SK-N-SH (cell line): ENCODE results near the gene TLX2. TPM values are rescaled to one million over a fixed set of nuclear protein-coding genes. Genes with fewer than 3 reads are reported as not detected.
A peak's percentile ranks its signal among the peaks of the same experiment; 100 is the strongest.

ENCODE experiments used
- CTCF ChIA-PET: fragments of 300-600, 350-600 bp; formaldehyde crosslinking; extraction: SDS; loops from one replicate; lab custom pipeline; 2021; lab: Yijun Ruan, JAX
- POLR2A ChIA-PET: fragments of 350-600 bp; sonication (Branson Sonifier 250); formaldehyde crosslinking; extraction: SDS; loops from one replicate; lab custom pipeline; 2020; ENCODE audit warnings: antibody characterized with exemption, inconsistent platforms; lab: Yijun Ruan, JAX
- DNase-seq: peaks from one replicate; pipeline ENCODE4 v3.0.0; 2012
- H2AFZ ChIP-seq: fragments of 200-600 bp; sonication (generic); 2 replicates; pipeline ENCODE4 v1.8.1; 2016; ENCODE audit warnings: antibody characterized with exemption, mild to moderate bottlenecking, low read depth
- H3F3A ChIP-seq: fragments of 200-600 bp; sonication (generic); replicated peaks from 2 replicates; pipeline ENCODE3; 2016; ENCODE audit warnings: antibody characterized with exemption, mild to moderate bottlenecking; ENCODE audit not compliant: insufficient read depth
- H3K27ac ChIP-seq, 2 experiments: fragments of 200-500 bp in 1 of 2; fragments of 200-600 bp in 1 of 2; sonication (Bioruptor generic) in 1 of 2; sonication (generic), shearing (Covaris generic) in 1 of 2; 2 replicates each; pipeline versions ENCODE4 v1.5.1 to v1.6.1; 2014 to 2016; ENCODE audit warnings: low read depth in 2 of 2, inconsistent platforms in 1 of 2, low read length in 1 of 2, mild to moderate bottlenecking in 1 of 2, mixed read lengths in 1 of 2
- H3K27me3 ChIP-seq: fragments of 200-600 bp; sonication (generic), shearing (Covaris generic); 2 replicates; pipeline ENCODE4 v1.6.1; 2016; ENCODE audit warnings: mixed run types; ENCODE audit not compliant: insufficient read depth
- H3K36me3 ChIP-seq, 2 experiments: fragments of 200-500 bp in 1 of 2; fragments of 200-600 bp in 1 of 2; sonication (Bioruptor generic) in 1 of 2; sonication (generic) in 1 of 2; replicated peaks in 1 of 2; 2 replicates each; pipeline versions ENCODE3 to v1.5.1; 2014 to 2016; ENCODE audit warnings: low read length in 1 of 2, mild to moderate bottlenecking in 1 of 2; ENCODE audit not compliant: insufficient read depth in 2 of 2, control insufficient read depth in 1 of 2
- H3K4me1 ChIP-seq, 2 experiments: fragments of 200-500 bp in 1 of 2; fragments of 200-600 bp in 1 of 2; sonication (Bioruptor generic) in 1 of 2; sonication (generic), shearing (Covaris generic) in 1 of 2; 2 replicates each; pipeline versions ENCODE4 v1.5.1 to v1.6.1; 2014 to 2016; ENCODE audit warnings: low read depth in 1 of 2, low read length in 1 of 2, mixed run types in 1 of 2; ENCODE audit not compliant: insufficient read depth in 2 of 2, control insufficient read depth in 1 of 2
- H3K4me2 ChIP-seq: fragments of 200-600 bp; sonication (generic), shearing (Covaris generic); 2 replicates; pipeline ENCODE4 v1.6.1; 2017; ENCODE audit warnings: mixed run types
- H3K4me3 ChIP-seq, 2 experiments: fragments of 200-500 bp in 1 of 2; fragments of 200-600 bp in 1 of 2; sonication (Bioruptor generic) in 1 of 2; sonication (generic), shearing (Covaris generic) in 1 of 2; 2 replicates each; pipeline versions ENCODE4 v1.5.1 to v1.8.1; 2014 to 2016; ENCODE audit warnings: low read depth in 2 of 2, inconsistent platforms in 1 of 2, low read length in 1 of 2, mild to moderate bottlenecking in 1 of 2, mixed read lengths in 1 of 2, moderate library complexity in 1 of 2
- H3K79me2 ChIP-seq: fragments of 200-600 bp; sonication (generic); 2 replicates; pipeline ENCODE4 v1.8.1; 2017; ENCODE audit warnings: mild to moderate bottlenecking; ENCODE audit not compliant: insufficient read depth
- H3K9ac ChIP-seq: fragments of 200-600 bp; sonication (generic); 2 replicates; pipeline ENCODE4 v1.6.1; 2017; ENCODE audit warnings: mixed run types
- H3K9me2 ChIP-seq: fragments of 200-600 bp; sonication (generic); 2 replicates; pipeline ENCODE4 v1.6.1; 2017; ENCODE audit warnings: mixed run types
- H3K9me3 ChIP-seq: fragments of 200-600 bp; sonication (generic); 2 replicates; pipeline ENCODE4 v1.6.1; 2017; ENCODE audit warnings: mixed run types, mild to moderate bottlenecking, moderate library complexity
- H4K20me1 ChIP-seq: fragments of 200-600 bp; sonication (generic); 2 replicates; pipeline ENCODE4 v1.6.1; 2017; ENCODE audit warnings: mild to moderate bottlenecking, mixed run types; ENCODE audit not compliant: insufficient read depth
- ELF1 ChIP-seq: IDR thresholded peaks from 2 replicates; pipeline ENCODE4 v1.4.0; 2012
- FOSL2 ChIP-seq: IDR thresholded peaks from 2 replicates; pipeline ENCODE4 v1.4.0; 2012; ENCODE audit warnings: low read depth, mild to moderate bottlenecking, moderate library complexity, borderline replicate concordance
- GABPA ChIP-seq: IDR thresholded peaks from 2 replicates; pipeline ENCODE4 v1.4.0; 2012; ENCODE audit warnings: low read depth, mild to moderate bottlenecking
- JUND ChIP-seq: IDR thresholded peaks from 2 replicates; pipeline ENCODE4 v1.4.0; 2012
- POLR2AphosphoS5 ChIP-seq: IDR thresholded peaks from 2 replicates; pipeline ENCODE4 v1.6.1; 2012; ENCODE audit warnings: low read depth, low read length
- SMC3 ChIP-seq: IDR thresholded peaks from 2 replicates; pipeline ENCODE4 v1.6.1; 2012; ENCODE audit warnings: low read depth, low read length, improper control_type of control experiment
- TAF1 ChIP-seq: IDR thresholded peaks from 2 replicates; pipeline ENCODE4 v1.6.1; 2012; ENCODE audit warnings: low read depth, mild to moderate bottlenecking, low read length, moderate library complexity, borderline replicate concordance
- TCF12 ChIP-seq: IDR thresholded peaks from 2 replicates; pipeline ENCODE4 v1.4.0; 2012
- YY1 ChIP-seq: IDR thresholded peaks from 2 replicates; pipeline ENCODE4 v1.4.0; 2012; ENCODE audit warnings: low read depth, mild to moderate bottlenecking
- WGBS: methylation state at CpG from one replicate; pipeline ENCODE4 v1.1.6; 2017; ENCODE audit warnings: low lambda C conversion rate; 5-methylcytosine and 5-hydroxymethylcytosine counted together
- polyA plus RNA-seq, 3 experiments: library from polyadenylated mRNA; depleted of rRNA; stranded (reverse); fragments of >200 nt; gene quantifications; 2 replicates each; pipeline ENCODE4 v1.2.3, GENCODE V29; 2012
- TF ChIP-seq, protein P1 (sequence below): fragments of 150-350 bp; IDR thresholded peaks from 2 replicates; pipeline ENCODE4 v1.6.1; 2016; ENCODE audit warnings: mild to moderate bottlenecking, low read depth, low read length
- TF ChIP-seq, protein P2 (sequence below): IDR thresholded peaks from 2 replicates; pipeline ENCODE4; 2012
- TF ChIP-seq, protein P3 (sequence below): IDR thresholded peaks from 2 replicates; pipeline ENCODE4 v1.4.0; 2012; ENCODE audit warnings: low read depth

TLX2 gene
- polyA plus RNA-seq, 1 of the 3 experiments (the other 2 are of a cell fraction), result 24.5 TPM

DNA sequence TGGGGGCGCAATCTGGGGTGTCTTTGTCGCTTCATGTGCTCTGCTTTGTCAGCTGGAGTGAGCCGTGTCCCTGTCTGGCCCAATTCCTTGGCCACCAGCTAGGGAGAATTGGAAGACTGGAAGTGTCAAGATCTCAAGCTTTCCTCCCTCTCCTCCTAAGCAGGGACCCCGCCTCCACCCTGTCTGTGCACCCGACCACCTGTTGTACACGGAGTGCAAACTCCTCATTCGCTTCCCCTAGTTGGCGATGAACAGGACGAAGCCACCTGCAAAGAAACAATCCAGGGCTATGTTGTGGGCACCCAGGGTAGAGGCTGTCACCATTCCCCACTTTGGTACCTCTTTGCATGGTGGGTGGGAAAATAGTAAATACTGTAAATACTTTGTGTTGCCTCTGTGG, 13.5 kb downstream of the TLX2 start (continued):
- TF ChIP-seq, protein P1, sequence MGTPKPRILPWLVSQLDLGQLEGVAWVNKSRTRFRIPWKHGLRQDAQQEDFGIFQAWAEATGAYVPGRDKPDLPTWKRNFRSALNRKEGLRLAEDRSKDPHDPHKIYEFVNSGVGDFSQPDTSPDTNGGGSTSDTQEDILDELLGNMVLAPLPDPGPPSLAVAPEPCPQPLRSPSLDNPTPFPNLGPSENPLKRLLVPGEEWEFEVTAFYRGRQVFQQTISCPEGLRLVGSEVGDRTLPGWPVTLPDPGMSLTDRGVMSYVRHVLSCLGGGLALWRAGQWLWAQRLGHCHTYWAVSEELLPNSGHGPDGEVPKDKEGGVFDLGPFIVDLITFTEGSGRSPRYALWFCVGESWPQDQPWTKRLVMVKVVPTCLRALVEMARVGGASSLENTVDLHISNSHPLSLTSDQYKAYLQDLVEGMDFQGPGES, result no peak
- TF ChIP-seq, protein P2, sequence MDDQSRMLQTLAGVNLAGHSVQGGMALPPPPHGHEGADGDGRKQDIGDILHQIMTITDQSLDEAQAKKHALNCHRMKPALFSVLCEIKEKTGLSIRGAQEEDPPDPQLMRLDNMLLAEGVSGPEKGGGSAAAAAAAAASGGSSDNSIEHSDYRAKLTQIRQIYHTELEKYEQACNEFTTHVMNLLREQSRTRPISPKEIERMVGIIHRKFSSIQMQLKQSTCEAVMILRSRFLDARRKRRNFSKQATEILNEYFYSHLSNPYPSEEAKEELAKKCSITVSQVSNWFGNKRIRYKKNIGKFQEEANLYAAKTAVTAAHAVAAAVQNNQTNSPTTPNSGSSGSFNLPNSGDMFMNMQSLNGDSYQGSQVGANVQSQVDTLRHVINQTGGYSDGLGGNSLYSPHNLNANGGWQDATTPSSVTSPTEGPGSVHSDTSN, result no peak
- TF ChIP-seq ELF1 (no peak), POLR2AphosphoS5 (no peak), FOSL2 (no peak), TCF12 (no peak), SMC3 (no peak)
- TF ChIP-seq, protein P3, sequence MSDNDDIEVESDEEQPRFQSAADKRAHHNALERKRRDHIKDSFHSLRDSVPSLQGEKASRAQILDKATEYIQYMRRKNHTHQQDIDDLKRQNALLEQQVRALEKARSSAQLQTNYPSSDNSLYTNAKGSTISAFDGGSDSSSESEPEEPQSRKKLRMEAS, result no peak
- TF ChIP-seq, all 33 proteins: peak for 0

DNA sequence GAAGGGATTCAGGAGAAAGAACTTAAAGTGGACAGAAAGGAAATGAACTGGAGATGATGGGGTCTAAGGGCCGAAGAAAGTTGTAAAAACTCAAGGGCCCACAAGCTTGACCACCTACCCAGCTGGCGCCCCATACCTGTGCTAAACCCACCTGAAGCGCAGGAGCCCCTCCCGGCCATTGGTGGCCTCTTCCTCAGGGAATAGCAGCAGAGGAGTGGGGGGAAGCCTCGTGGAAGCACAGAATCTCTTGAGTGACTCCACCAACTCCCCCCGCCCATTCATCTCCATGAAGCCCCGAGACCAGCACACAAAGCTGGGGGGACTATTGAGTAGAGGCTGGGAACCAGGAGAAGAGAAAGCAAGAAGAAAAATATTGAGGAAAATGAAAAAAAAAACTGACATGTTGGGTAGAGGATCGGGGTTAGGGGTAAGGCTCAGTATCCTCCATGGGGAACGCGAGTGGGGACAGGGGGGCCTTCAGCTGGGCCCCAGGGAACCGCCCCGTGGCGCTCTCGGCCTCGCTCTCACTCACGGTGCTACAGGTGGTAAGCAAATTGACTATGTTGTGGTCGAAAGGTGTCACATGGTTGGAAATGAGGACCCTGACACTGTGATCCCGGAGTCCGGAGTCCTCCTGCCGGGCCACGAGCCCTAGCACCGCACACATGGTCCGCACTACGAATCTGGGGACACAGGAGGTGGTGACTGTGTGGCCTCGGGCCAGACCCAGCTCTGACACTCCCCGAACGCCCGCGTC, 14.5 kb downstream of the TLX2 start:
- Histone ChIP-seq H3K27me3 (no peaks in the 10 kb centered on the region), H4K20me1 (no peaks in the 10 kb centered on the region), H3K36me3 (peaks cover 26 to 49% of the 10 kb centered on the region in 2 experiments), H3K4me3 (peak overlapping the region; percentile 83 to 99), H3K9ac (peak overlapping the region; percentile 90), H3K79me2 (peaks cover 45% of the 10 kb centered on the region), H3K4me2 (peak overlapping the region; percentile 90), H3K4me1 (peaks cover 13 to 24% of the 10 kb centered on the region in 2 experiments), H3K9me3 (no peaks in the 10 kb centered on the region), H3K27ac (peak overlapping the region; percentile 68 to 92), H3F3A (peaks cover 11% of the 10 kb centered on the region), H2AFZ (peak overlapping the region; percentile 56), H3K9me2 (no peaks in the 10 kb centered on the region)
- ChIA-PET CTCF (interaction anchor here (1.2 to 7.0 kb wide), 6 partner anchors 14 to 59 kb away, joined by 3 to 80 read pairs (median 10); partner anchors contain the start of genes CCDC142, LBX2, PCGF1 and TLX2), POLR2A (interaction anchor here (1.3 to 2.5 kb wide), 8 partner anchors 8 to 70 kb away, joined by 4 to 13 read pairs (median 6); partner anchors contain the start of genes CCDC142, MRPL53, PCGF1 and TLX2)
- no peak for DNase-seq
- TF ChIP-seq, protein P1, result no peak
- TF ChIP-seq TAF1 (no peak), ELF1 (no peak), YY1 (no peak), JUND (no peak), TCF12 (no peak), GABPA (no peak), SMC3 (no peak), POLR2AphosphoS5 (no peak)
- 5% methylated on average over 22 of the region's 29 CpGs for WGBS
